IMR-90 (cell line): ENCODE measurements around the gene CD207. TPM values are rescaled to one million over a fixed set of nuclear protein-coding genes. Genes with fewer than 3 reads are reported as not detected.

Source experiments
- ATAC-seq: fragments of 200-7000 bp; cut with Tn5 transposase; 2 replicates; pipeline ENCODE4 v1.9.1; 2020; ENCODE audit warnings: low read depth, mild to moderate bottlenecking, moderate library complexity
- BruUV-seq: library from RNA; stranded (reverse); fragments of 400-500 nt; replicated peaks from 2 replicates; lab custom pipeline; 2021; lab: Mats Ljungman, UMichigan
- CTCF ChIA-PET: fragments of 300-600 bp; formaldehyde crosslinking; extraction: SDS; loops from one replicate; lab custom pipeline; 2021; ENCODE audit warnings: antibody characterized with exemption; lab: Yijun Ruan, JAX
- POLR2A ChIA-PET: fragments of 300-600 bp; sonication (Branson Sonifier 250); formaldehyde crosslinking; loops from one replicate; lab custom pipeline; 2022; ENCODE audit warnings: antibody characterized with exemption; ENCODE audit not compliant: unreplicated experiment; lab: Charles Lee
- DNase-seq: peaks from one replicate; pipeline ENCODE4 v3.0.0; 2013
- H2AFZ ChIP-seq: replicated peaks from 2 replicates; pipeline ENCODE3; 2013; ENCODE audit warnings: low read length, mild to moderate bottlenecking; ENCODE audit not compliant: poor library complexity
- H2AK5ac ChIP-seq: 2 replicates; pipeline ENCODE4 v1.6.1; 2013; ENCODE audit warnings: low read depth, low read length, inconsistent platforms
- H2AK9ac ChIP-seq: replicated peaks from 2 replicates; pipeline ENCODE3; 2013; ENCODE audit warnings: mild to moderate bottlenecking, low read depth, low read length, moderate library complexity; ENCODE audit not compliant: poor library complexity
- H2BK120ac ChIP-seq: 2 replicates; pipeline ENCODE4 v1.6.1; 2013; ENCODE audit warnings: low read depth, low read length, inconsistent platforms
- H2BK15ac ChIP-seq: 3 replicates; pipeline ENCODE4 v1.6.1; 2013; ENCODE audit warnings: low read depth, low read length, inconsistent platforms
- H2BK20ac ChIP-seq: 2 replicates; pipeline ENCODE4 v1.6.1; 2013; ENCODE audit warnings: low read depth, mild to moderate bottlenecking, inconsistent platforms, low read length, moderate library complexity
- H2BK5ac ChIP-seq: 2 replicates; pipeline ENCODE4 v1.6.1; 2013; ENCODE audit warnings: mild to moderate bottlenecking, low read depth, low read length, inconsistent platforms; ENCODE audit not compliant: poor library complexity, severe bottlenecking
- H3K14ac ChIP-seq: replicated peaks from 2 replicates; pipeline ENCODE4 v1.6.1; 2013; ENCODE audit warnings: low read depth, low read length, inconsistent platforms
- H3K18ac ChIP-seq: 2 replicates; pipeline ENCODE4 v1.6.1; 2013; ENCODE audit warnings: low read depth, low read length, control low read depth
- H3K23ac ChIP-seq: 2 replicates; pipeline ENCODE4 v1.6.1; 2013; ENCODE audit warnings: low read depth, low read length, inconsistent platforms
- H3K27ac ChIP-seq: 2 replicates; pipeline ENCODE4 v1.5.1; 2013; ENCODE audit warnings: mild to moderate bottlenecking, control low read depth, low read length; ENCODE audit not compliant: insufficient read depth
- H3K27me3 ChIP-seq: 2 replicates; pipeline ENCODE4 v1.6.1; 2013; ENCODE audit warnings: low read length; ENCODE audit not compliant: control insufficient read depth, insufficient read depth
- H3K36me3 ChIP-seq: 2 replicates; pipeline ENCODE4 v1.6.1; 2013; ENCODE audit warnings: low read length, mixed read lengths; ENCODE audit not compliant: control insufficient read depth, insufficient read depth
- H3K4ac ChIP-seq: 2 replicates; pipeline ENCODE4 v1.6.1; 2013; ENCODE audit warnings: low read depth, low read length, inconsistent platforms
- H3K4me1 ChIP-seq: 2 replicates; pipeline ENCODE4 v1.6.1; 2013; ENCODE audit warnings: low read length, mixed read lengths; ENCODE audit not compliant: control insufficient read depth, insufficient read depth
- H3K4me2 ChIP-seq: 2 replicates; pipeline ENCODE4 v1.6.1; 2013; ENCODE audit warnings: low read depth, mild to moderate bottlenecking, control low read depth, low read length, moderate library complexity
- H3K4me3 ChIP-seq: 2 replicates; pipeline ENCODE4 v1.5.1; 2013; ENCODE audit warnings: low read depth, mild to moderate bottlenecking, control low read depth, low read length, moderate library complexity; ENCODE audit not compliant: insufficient read depth
- H3K56ac ChIP-seq: 2 replicates; pipeline ENCODE4 v1.6.1; 2013; ENCODE audit warnings: low read length, inconsistent platforms; ENCODE audit not compliant: insufficient read depth; ENCODE audit errors: extremely low read depth
- H3K79me1 ChIP-seq, 2 experiments: 2 replicates each; pipeline ENCODE4 v1.6.1; 2013; ENCODE audit warnings: low read length in 2 of 2, inconsistent platforms in 1 of 2, low read depth in 1 of 2
- H3K9ac ChIP-seq: 2 replicates; pipeline ENCODE4 v1.6.1; 2013; ENCODE audit warnings: low read depth, low read length, control low read depth
- H3K9me1 ChIP-seq: 2 replicates; pipeline ENCODE4 v1.6.1; 2013; ENCODE audit warnings: low read length, inconsistent platforms; ENCODE audit not compliant: insufficient read depth
- H3K9me3 ChIP-seq: 2 replicates; pipeline ENCODE4 v1.6.1; 2013; ENCODE audit warnings: low read length; ENCODE audit not compliant: control insufficient read depth, insufficient read depth
- H4K20me1 ChIP-seq: 2 replicates; pipeline ENCODE4 v1.6.1; 2013; ENCODE audit warnings: low read length, inconsistent platforms; ENCODE audit not compliant: insufficient read depth
- H4K5ac ChIP-seq: 2 replicates; pipeline ENCODE4 v1.6.1; 2013; ENCODE audit warnings: mild to moderate bottlenecking, low read depth, low read length, control low read depth
- H4K8ac ChIP-seq, 2 experiments: 2 replicates each; pipeline ENCODE4 v1.6.1; 2013; ENCODE audit warnings: low read depth in 2 of 2, low read length in 2 of 2, control low read depth in 1 of 2, inconsistent platforms in 1 of 2
- H4K91ac ChIP-seq: 2 replicates; pipeline ENCODE4 v1.6.1; 2013; ENCODE audit warnings: low read depth, low read length, inconsistent platforms; ENCODE audit not compliant: insufficient read depth
- BHLHE40 ChIP-seq: fragments of 150-350 bp; IDR thresholded peaks from 2 replicates; pipeline ENCODE4 v1.6.1; 2016; ENCODE audit warnings: mild to moderate bottlenecking, low read depth, low read length
- CEBPB ChIP-seq: IDR thresholded peaks from 2 replicates; pipeline ENCODE4 v1.6.1; 2012; ENCODE audit warnings: low read depth, low read length, improper control_type of control experiment
- CHD1 ChIP-seq: IDR thresholded peaks from 2 replicates; pipeline ENCODE4 v1.6.1; 2012; ENCODE audit warnings: low read depth, low read length, improper control_type of control experiment
- FOS ChIP-seq: fragments of 150-350 bp; IDR thresholded peaks from 2 replicates; pipeline ENCODE4 v1.6.1; 2016; ENCODE audit warnings: low read depth, low read length
- MAFK ChIP-seq: IDR thresholded peaks from 2 replicates; pipeline ENCODE4 v1.6.1; 2012; ENCODE audit warnings: low read depth, low read length, improper control_type of control experiment
- MAZ ChIP-seq: IDR thresholded peaks from 2 replicates; pipeline ENCODE4 v1.6.1; 2012; ENCODE audit warnings: low read depth, mild to moderate bottlenecking, low read length, improper control_type of control experiment, moderate library complexity, borderline replicate concordance
- NFE2L2 ChIP-seq: fragments of 150-350 bp; IDR thresholded peaks from 2 replicates; pipeline ENCODE4 v1.6.1; 2016; ENCODE audit warnings: low read depth, mild to moderate bottlenecking, low read length
- RFX5 ChIP-seq: IDR thresholded peaks from 2 replicates; pipeline ENCODE4 v1.8.0; 2012; ENCODE audit warnings: low read depth, mild to moderate bottlenecking, low read length, moderate library complexity
- WGBS, 2 experiments: methylation state at CpG; one replicate each; pipeline versions ENCODE4 v1.1.5 to v1.1.7; 2013; ENCODE audit warnings: missing lambda C conversion rate in 2 of 2; ENCODE audit not compliant: insufficient read length in 1 of 2; ENCODE audit errors: extremely low coverage in 2 of 2; 5-methylcytosine and 5-hydroxymethylcytosine counted together
- dilution Hi-C: fragments of 300-500 bp; cut with HindIII; formaldehyde crosslinking; loops from one replicate; pipeline ENCODE4 v1.14.3; 2018; ENCODE audit warnings: low sequenced_read_pairs; ENCODE audit not compliant: unreplicated experiment
- in situ Hi-C: fragments of 300-500 bp; cut with MboI; formaldehyde crosslinking; loops from 3 replicates; pipeline ENCODE4 v1.14.3; 2019; ENCODE audit warnings: low sequenced_read_pairs, inconsistent platforms, mixed read lengths
- intact Hi-C: fragments of 100-400 bp; cut with micrococcal nuclease; formaldehyde crosslinking; loops from 2 replicates; pipeline ENCODE4 v1.10.0; 2022
- polyA plus RNA-seq, 3 experiments: library from polyadenylated mRNA; depleted of rRNA; stranded (reverse); fragments of >200 nt; gene quantifications; 2 replicates each; pipeline ENCODE4 v1.2.3, GENCODE V29; 2012; ENCODE audit warnings: low replicate concordance in 1 of 3
- total RNA-seq: library from RNA; depleted of rRNA; stranded (reverse); fragments of >200 nt; gene quantifications from 2 replicates; pipeline ENCODE4 v1.2.3, GENCODE V29; 2012
- TF ChIP-seq, protein P1 (sequence below): conservative IDR thresholded peaks from 2 replicates; pipeline ENCODE4 v1.5.1; 2012; ENCODE audit warnings: mild to moderate bottlenecking, low read depth, low read length, improper control_type of control experiment
- TF ChIP-seq, protein P2 (sequence below): fragments of 150-350 bp; IDR thresholded peaks from 2 replicates; pipeline ENCODE4 v1.6.1; 2017; ENCODE audit warnings: mild to moderate bottlenecking, antibody characterized with exemption, low read length, low read depth
- TF ChIP-seq, protein P3 (sequence below): fragments of 150-350 bp; IDR thresholded peaks from 2 replicates; pipeline ENCODE4 v1.6.1; 2016; ENCODE audit warnings: low read depth, mild to moderate bottlenecking, low read length, moderate library complexity, borderline replicate concordance

CD207 gene
- total and polyA plus RNA-seq, 2 of the 4 experiments (the other 2 are of a cell fraction) = not detected

DNA sequence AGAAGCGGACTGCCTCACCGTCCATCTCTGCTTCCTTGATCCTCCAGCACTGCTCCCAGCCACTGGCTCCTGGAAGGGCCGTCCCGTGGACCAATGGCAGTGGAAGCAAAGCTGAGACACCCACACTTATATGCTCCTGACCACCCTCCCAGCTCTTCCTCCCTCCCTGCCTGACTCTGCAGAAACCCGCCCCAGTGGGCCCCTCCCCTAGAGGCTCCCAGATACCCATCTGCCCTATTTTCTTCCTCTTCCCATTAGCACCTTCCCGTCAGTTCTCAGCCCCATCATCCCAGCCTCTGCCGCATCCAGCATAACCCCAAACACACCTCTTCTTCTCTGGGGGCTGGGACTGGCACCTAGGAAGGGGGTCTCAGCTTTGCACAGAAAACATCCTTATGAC is 15.1 kb downstream of the CD207 start, which contains the start of gene CLEC4F:
TSS of gene CLEC4F (minus strand) at position 101 of the 400 bp plus-strand sequence. CDS start at position 25, 76 bp downstream.
- no peak for DNase-seq
- Histone ChIP-seq H2AK9ac (no peak within 1 kb of the TSS), H3K27me3 (peaks cover 13% of the 10 kb centered on the region), H4K8ac (no peak within 1 kb of the TSS), H2AFZ (no peak within 1 kb of the TSS), H3K18ac (no peak within 1 kb of the TSS), H3K9me1 (no peaks in the 10 kb centered on the region), H2BK20ac (no peak within 1 kb of the TSS), H3K36me3 (no peaks in the 10 kb centered on the region), H2BK5ac (no peak within 1 kb of the TSS), H2BK15ac (no peak within 1 kb of the TSS), H3K4ac (no peak within 1 kb of the TSS), H3K14ac (no peak within 1 kb of the TSS), H4K91ac (no peak within 1 kb of the TSS), H3K9ac (no peak within 1 kb of the TSS), H3K9me3 (no peaks in the 10 kb centered on the region), H3K56ac (no peak within 1 kb of the TSS), H3K27ac (no peak within 1 kb of the TSS), H3K23ac (no peak within 1 kb of the TSS), H3K4me1 (no peaks in the 10 kb centered on the region), H2AK5ac (no peak within 1 kb of the TSS), H3K4me2 (no peak within 1 kb of the TSS), H4K20me1 (no peaks in the 10 kb centered on the region), H2BK120ac (no peak within 1 kb of the TSS), H3K4me3 (no peak within 1 kb of the TSS), H3K79me1 (no peaks in the 10 kb centered on the region), H4K5ac (no peak within 1 kb of the TSS)
- TF ChIP-seq MAZ (no peak), RFX5 (no peak), FOS (no peak), CHD1 (no peak), NFE2L2 (no peak), MAFK (no peak), CEBPB (no peak), BHLHE40 (no peak)
- TF ChIP-seq, protein P1, sequence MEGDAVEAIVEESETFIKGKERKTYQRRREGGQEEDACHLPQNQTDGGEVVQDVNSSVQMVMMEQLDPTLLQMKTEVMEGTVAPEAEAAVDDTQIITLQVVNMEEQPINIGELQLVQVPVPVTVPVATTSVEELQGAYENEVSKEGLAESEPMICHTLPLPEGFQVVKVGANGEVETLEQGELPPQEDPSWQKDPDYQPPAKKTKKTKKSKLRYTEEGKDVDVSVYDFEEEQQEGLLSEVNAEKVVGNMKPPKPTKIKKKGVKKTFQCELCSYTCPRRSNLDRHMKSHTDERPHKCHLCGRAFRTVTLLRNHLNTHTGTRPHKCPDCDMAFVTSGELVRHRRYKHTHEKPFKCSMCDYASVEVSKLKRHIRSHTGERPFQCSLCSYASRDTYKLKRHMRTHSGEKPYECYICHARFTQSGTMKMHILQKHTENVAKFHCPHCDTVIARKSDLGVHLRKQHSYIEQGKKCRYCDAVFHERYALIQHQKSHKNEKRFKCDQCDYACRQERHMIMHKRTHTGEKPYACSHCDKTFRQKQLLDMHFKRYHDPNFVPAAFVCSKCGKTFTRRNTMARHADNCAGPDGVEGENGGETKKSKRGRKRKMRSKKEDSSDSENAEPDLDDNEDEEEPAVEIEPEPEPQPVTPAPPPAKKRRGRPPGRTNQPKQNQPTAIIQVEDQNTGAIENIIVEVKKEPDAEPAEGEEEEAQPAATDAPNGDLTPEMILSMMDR = no peak
- TF ChIP-seq, protein P2, sequence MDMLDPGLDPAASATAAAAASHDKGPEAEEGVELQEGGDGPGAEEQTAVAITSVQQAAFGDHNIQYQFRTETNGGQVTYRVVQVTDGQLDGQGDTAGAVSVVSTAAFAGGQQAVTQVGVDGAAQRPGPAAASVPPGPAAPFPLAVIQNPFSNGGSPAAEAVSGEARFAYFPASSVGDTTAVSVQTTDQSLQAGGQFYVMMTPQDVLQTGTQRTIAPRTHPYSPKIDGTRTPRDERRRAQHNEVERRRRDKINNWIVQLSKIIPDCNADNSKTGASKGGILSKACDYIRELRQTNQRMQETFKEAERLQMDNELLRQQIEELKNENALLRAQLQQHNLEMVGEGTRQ = no peak
- TF ChIP-seq, protein P3, sequence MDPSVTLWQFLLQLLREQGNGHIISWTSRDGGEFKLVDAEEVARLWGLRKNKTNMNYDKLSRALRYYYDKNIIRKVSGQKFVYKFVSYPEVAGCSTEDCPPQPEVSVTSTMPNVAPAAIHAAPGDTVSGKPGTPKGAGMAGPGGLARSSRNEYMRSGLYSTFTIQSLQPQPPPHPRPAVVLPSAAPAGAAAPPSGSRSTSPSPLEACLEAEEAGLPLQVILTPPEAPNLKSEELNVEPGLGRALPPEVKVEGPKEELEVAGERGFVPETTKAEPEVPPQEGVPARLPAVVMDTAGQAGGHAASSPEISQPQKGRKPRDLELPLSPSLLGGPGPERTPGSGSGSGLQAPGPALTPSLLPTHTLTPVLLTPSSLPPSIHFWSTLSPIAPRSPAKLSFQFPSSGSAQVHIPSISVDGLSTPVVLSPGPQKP = no peak
- no TSS peak for BruUV-seq
- in situ Hi-C loops = no loop called here
- WGBS, 2 experiments = 56% methylated on average over 4 of the region's 7 CpGs; no CpG with 5 or more reads in 1 of the 2 experiments
- intact Hi-C loops = no loop called here
- ChIA-PET CTCF (no interaction called here), POLR2A (no interaction called here)
- no peak for ATAC-seq
- dilution Hi-C loops = no loop called here
